ENCODE data around the gene CLEC18B.

GRCh38 chr16:74456290-74456625, 35.0 kb upstream of the CLEC18B start:
- TF ChIP-seq CTCF (IDR thresholded peaks at IDR 0.05) = no peak
- no peak for TF ChIP-seq POLR2AphosphoS5 (IDR thresholded peaks at IDR 0.05)
- TF ChIP-seq POLR2A (IDR thresholded peaks at IDR 0.05) = no peak
- no peak for TF ChIP-seq EP300 (IDR thresholded peaks at IDR 0.05; ENCODE audit: low read depth)

Measured in transverse colon (tissue), 4 donors.